Measurements from ENCODE around the gene TMEM132C.

DNA sequence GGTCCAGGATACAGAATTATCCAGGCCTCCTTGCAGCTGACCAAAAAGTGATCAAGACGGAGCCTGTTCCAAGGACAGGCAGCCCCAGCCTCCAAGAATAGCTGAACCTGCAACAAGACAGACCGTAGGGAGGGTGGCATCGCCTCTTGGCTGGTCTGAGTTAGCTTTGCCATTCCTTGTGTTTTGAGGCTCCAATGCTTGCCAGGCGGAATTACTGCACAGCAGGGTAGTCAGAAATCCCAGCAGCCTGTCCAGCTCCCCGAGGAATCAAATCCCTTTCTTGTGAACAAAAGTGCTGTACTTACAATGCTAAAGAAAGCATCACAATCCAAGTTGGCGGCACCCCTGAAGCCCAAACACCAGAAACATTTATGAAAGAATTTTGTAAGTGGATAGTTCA, 246.9 kb downstream of the TMEM132C start:
- TF ChIP-seq CTCF (IDR thresholded peaks at IDR 0.05; ENCODE audit: low read depth, low read length, poor library complexity, severe bottlenecking) (no peak), EZH2phosphoT487 (IDR thresholded peaks at IDR 0.05; ENCODE audit: borderline replicate concordance, low read length) (no peak)

Data from DOHH2 (cell line).